ENCODE results near the gene ST6GALNAC3.

Gene ST6GALNAC3

DNA sequence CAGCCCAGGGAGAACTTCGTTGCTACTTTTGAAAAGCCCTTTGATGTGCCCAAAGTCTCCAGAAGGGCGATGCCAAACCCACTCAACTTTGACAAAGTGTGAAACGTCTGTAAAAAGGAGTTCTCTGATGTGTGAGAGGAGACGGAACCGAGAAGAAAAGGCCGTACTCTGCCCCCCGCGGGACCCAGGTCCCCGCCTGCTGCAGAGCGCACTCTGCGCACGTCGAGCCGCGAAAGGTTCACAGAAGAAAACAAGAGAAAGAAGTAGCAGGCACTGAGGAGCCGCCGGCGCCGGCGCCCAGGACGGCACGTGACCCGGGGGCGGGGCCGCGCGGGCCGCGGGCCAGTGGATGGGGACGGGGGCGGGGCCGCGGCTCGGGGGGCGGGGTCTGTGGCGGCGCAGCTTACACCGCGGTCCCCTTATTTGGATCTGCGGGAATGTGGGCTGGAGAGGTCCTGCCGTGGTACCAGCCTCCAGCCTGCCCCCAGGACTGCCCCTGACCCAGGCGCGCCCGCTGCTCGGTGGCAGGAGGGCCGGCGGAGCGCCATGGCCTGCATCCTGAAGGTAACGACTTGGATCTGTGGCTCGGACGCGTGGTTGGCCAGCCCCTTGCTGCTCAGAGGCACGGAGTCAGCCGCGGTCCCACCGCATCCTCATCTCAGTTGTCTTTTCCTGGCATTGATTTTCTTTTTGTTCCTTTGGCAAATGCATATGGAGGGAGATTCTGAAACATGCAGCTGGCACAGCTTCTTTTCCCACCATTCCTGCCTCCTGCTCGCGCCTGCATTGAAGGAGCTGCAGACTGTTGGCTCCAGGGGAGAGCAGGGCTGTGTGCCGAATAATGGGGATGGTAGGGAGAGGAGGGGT is at the start of gene ST6GALNAC3:
ST6GALNAC3 (plus strand) TSS at position 426 of the 867 bp plus-strand sequence.
- DNase-seq (ENCODE audit: low read depth) = no peak
- TF ChIP-seq, protein P1, sequence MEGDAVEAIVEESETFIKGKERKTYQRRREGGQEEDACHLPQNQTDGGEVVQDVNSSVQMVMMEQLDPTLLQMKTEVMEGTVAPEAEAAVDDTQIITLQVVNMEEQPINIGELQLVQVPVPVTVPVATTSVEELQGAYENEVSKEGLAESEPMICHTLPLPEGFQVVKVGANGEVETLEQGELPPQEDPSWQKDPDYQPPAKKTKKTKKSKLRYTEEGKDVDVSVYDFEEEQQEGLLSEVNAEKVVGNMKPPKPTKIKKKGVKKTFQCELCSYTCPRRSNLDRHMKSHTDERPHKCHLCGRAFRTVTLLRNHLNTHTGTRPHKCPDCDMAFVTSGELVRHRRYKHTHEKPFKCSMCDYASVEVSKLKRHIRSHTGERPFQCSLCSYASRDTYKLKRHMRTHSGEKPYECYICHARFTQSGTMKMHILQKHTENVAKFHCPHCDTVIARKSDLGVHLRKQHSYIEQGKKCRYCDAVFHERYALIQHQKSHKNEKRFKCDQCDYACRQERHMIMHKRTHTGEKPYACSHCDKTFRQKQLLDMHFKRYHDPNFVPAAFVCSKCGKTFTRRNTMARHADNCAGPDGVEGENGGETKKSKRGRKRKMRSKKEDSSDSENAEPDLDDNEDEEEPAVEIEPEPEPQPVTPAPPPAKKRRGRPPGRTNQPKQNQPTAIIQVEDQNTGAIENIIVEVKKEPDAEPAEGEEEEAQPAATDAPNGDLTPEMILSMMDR (IDR thresholded peaks at IDR 0.05; ENCODE audit: control insufficient read depth, insufficient read depth, low read depth, low read length, missing control alignments) = no peak
- peak within 1 kb of the TSS; percentile 54 for H3K4me3 ChIP-seq (ENCODE audit: control insufficient read depth, low read depth, low read length)

DNA sequence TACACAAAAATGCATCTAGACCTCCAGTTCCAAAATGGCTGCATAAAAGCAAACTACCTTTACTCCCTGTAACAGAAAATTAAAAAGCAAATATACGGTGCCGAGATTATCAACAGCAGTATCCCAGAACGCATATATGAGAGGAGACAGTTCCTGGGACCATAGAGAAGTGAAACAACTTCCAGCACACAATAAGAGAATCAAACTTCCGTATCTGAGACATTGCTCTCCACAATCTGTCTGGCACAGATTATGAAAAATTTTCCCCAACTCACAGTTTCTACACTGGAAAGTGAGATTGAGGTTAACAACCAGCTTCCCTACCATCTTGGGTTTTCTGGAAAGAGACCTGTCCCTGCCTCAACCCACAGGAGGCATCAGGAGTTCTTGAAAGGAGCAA is 47.2 kb upstream of the ST6GALNAC3 start:
- TF ChIP-seq, protein P1 (IDR thresholded peaks at IDR 0.05; ENCODE audit: control insufficient read depth, insufficient read depth, low read depth, low read length, missing control alignments) = no peak
- no peak for DNase-seq (ENCODE audit: low read depth)
- H3K4me3 ChIP-seq (ENCODE audit: control insufficient read depth, low read depth, low read length) = no peak overlapping the region

DNA sequence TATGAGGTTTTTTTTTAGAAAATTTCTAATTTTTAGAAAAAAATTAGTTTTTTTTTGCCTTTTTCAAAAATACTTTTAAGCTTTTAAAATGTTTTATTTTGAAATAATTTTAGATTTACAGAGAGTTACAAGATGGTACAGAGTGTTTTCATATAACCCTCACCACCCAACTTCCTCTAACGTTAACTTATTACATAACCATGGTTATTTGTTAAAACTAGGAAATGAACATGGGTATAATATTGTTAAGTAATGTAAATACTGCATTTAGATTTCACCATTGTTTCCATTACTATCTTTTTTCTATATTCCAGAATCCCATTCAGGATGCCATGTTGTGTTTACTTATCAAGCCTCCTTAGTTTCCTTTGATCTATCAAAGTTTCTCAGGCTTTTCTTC is 45.2 kb upstream of the ST6GALNAC3 start:
- H3K4me3 ChIP-seq (ENCODE audit: control insufficient read depth, low read depth, low read length) = no peak overlapping the region
- no peak for DNase-seq (ENCODE audit: low read depth)
- TF ChIP-seq, protein P1 (IDR thresholded peaks at IDR 0.05; ENCODE audit: control insufficient read depth, insufficient read depth, low read depth, low read length, missing control alignments) = no peak

DNA sequence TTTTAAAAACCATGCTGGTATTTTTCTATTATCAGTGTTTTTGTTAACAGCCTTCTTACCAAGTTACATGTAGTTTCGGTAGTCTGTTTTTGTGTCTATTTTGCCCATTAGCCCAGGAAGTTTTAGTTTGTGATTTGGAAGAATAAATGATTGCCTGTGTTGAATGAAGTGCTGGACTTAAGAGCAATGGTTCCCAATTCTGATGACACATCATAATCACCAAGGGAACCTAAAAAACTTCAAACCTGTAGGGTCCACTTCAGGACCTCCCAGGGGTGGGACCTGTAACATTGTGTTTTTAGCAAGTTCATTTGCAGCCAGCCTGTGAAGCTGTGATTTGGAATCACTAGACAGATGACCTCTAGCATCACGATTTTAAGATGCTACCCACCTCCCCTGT is 43.0 kb upstream of the ST6GALNAC3 start:
- TF ChIP-seq, protein P1 (IDR thresholded peaks at IDR 0.05; ENCODE audit: control insufficient read depth, insufficient read depth, low read depth, low read length, missing control alignments) = no peak
- DNase-seq (ENCODE audit: low read depth) = no peak
- no peak overlapping the region for H3K4me3 ChIP-seq (ENCODE audit: control insufficient read depth, low read depth, low read length)

DNA sequence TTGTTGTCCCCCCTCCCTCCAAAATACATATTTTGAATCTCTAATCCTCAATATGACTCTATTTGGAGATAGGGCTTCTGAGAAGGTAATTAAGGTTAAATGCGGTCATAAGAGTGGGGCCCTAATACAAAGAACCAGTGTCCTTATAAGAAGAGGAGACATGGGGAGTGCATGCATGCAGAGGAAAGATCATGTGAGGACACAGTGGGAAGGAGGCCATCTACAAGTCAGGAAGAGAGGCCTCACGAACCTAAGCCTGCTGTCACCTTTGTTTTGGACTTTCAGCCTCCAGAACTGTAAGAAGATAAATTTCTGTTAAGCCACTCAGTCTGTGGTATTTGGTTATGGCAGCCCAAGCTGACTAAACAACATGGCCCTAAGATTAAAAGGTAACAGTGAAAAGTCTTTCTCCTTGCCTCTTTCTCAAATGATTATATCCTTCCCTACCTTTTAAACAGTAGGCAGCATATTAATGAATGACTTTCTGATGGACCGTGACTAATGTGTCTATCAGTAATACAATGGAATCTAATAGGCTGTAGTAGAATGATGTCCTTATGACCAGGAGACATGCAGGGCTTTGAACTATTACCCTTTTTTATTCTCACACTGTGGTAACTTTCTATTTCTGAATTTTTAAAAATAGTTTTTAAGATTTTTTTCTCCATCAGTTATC is 40.6 kb upstream of the ST6GALNAC3 start:
- TF ChIP-seq, protein P1 (IDR thresholded peaks at IDR 0.05; ENCODE audit: control insufficient read depth, insufficient read depth, low read depth, low read length, missing control alignments) = no peak
- no peak for DNase-seq (ENCODE audit: low read depth)
- no peak overlapping the region for H3K4me3 ChIP-seq (ENCODE audit: control insufficient read depth, low read depth, low read length)

DNA sequence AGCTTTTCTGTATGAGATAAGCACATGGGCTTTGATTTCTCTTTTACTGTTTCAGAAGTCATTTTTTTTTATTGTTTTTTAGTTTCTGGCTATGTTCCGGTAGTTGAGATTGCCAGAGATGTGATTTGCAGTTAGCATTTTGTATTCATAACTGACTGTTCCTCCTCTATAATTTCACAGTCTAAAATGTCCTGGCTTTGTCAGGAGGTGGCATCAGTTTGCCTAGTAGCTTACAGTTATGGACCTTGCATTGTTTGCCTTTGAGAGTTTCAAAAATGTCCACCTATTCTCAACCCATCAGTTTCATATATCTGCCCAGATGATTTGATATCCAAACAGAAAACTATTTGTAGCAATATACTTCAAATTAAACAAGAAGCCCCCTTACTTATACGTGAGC is 39.5 kb upstream of the ST6GALNAC3 start:
- H3K4me3 ChIP-seq (ENCODE audit: control insufficient read depth, low read depth, low read length) = no peak overlapping the region
- DNase-seq (ENCODE audit: low read depth) = no peak
- TF ChIP-seq, protein P1 (IDR thresholded peaks at IDR 0.05; ENCODE audit: control insufficient read depth, insufficient read depth, low read depth, low read length, missing control alignments) = no peak
